Cardiac muscle cell (in vitro differentiated cells and primary cell): ENCODE data around the gene MMP24. TPM values are rescaled to one million over a fixed set of nuclear protein-coding genes. Genes with fewer than 3 reads are reported as not detected.

Experiments used
- DNase-seq, 2 donors: peaks; one replicate each; pipeline versions ENCODE4 v3.0.0 to v3.0.0-alpha.2; 2010 to 2017; ENCODE audit warnings: low read depth in 1 of 2, low spot score in 1 of 2
- H3K27ac ChIP-seq: fragments of 200-600 bp; sonication (generic); 2 replicates; pipeline ENCODE4 v1.5.1; 2016
- H3K27me3 ChIP-seq: fragments of 200-600 bp; sonication (generic); 2 replicates; pipeline ENCODE4 v1.6.0; 2016; ENCODE audit warnings: control low read depth
- H3K36me3 ChIP-seq: fragments of 200-600 bp; sonication (generic); 2 replicates; pipeline ENCODE4 v1.5.1; 2016; ENCODE audit warnings: control low read depth
- H3K4me1 ChIP-seq: fragments of 200-600 bp; sonication (generic); 2 replicates; pipeline ENCODE4 v1.8.1; 2017; ENCODE audit warnings: low read depth, mild to moderate bottlenecking, mixed run types
- H3K4me3 ChIP-seq: fragments of 200-600 bp; sonication (generic); 2 replicates; pipeline ENCODE4 v1.5.1; 2016; ENCODE audit warnings: mild to moderate bottlenecking
- H3K9me3 ChIP-seq: fragments of 200-600 bp; sonication (generic); 2 replicates; pipeline ENCODE4 v1.5.1; 2017; ENCODE audit warnings: low read depth, mild to moderate bottlenecking, control low read depth
- polyA plus RNA-seq: library from polyadenylated mRNA; unstranded; fragments of >200 nt; fragmentation: Nextera tagmentation; extraction: Ambion mirVana; gene quantifications from 2 replicates; pipeline ENCODE4 v1.2.1, GENCODE V29; 2016
- total RNA-seq: library from RNA; depleted of rRNA; stranded (reverse); fragments of >200 nt; gene quantifications from 2 replicates; pipeline ENCODE4 v1.2.3, GENCODE V29; 2016
- TF ChIP-seq, protein P1 (sequence below): IDR thresholded peaks from 2 replicates; pipeline ENCODE4 v1.5.1; 2012; ENCODE audit warnings: low read depth, mild to moderate bottlenecking, low read length

The MMP24 gene
- total and polyA plus RNA-seq, 2 experiments from 2014 or later = 5.9 to 8.9 TPM

GRCh38 chr20:35292504-35293285, 66.2 kb downstream of the MMP24 start:
- H3K27ac ChIP-seq = no peak overlapping the region
- no peak for DNase-seq
- no peaks in the 10 kb centered on the region for H3K27me3 ChIP-seq
- no peak overlapping the region for H3K4me3 ChIP-seq
- no peaks in the 10 kb centered on the region for H3K36me3 ChIP-seq
- no peaks in the 10 kb centered on the region for H3K9me3 ChIP-seq
- TF ChIP-seq, protein P1, sequence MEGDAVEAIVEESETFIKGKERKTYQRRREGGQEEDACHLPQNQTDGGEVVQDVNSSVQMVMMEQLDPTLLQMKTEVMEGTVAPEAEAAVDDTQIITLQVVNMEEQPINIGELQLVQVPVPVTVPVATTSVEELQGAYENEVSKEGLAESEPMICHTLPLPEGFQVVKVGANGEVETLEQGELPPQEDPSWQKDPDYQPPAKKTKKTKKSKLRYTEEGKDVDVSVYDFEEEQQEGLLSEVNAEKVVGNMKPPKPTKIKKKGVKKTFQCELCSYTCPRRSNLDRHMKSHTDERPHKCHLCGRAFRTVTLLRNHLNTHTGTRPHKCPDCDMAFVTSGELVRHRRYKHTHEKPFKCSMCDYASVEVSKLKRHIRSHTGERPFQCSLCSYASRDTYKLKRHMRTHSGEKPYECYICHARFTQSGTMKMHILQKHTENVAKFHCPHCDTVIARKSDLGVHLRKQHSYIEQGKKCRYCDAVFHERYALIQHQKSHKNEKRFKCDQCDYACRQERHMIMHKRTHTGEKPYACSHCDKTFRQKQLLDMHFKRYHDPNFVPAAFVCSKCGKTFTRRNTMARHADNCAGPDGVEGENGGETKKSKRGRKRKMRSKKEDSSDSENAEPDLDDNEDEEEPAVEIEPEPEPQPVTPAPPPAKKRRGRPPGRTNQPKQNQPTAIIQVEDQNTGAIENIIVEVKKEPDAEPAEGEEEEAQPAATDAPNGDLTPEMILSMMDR = no peak
- peaks cover 23% of the 10 kb centered on the region for H3K4me1 ChIP-seq

- no peak for DNase-seq
- TF ChIP-seq, protein P1 = no peak
- Histone ChIP-seq H3K27ac (no peak overlapping the region), H3K9me3 (no peaks in the 10 kb centered on the region), H3K27me3 (no peaks in the 10 kb centered on the region), H3K4me3 (no peak overlapping the region), H3K36me3 (no peaks in the 10 kb centered on the region), H3K4me1 (peaks cover 23% of the 10 kb centered on the region)
Observed at GRCh38 chr20:35293303-35294292, 67.1 kb downstream of the MMP24 start.

DNA sequence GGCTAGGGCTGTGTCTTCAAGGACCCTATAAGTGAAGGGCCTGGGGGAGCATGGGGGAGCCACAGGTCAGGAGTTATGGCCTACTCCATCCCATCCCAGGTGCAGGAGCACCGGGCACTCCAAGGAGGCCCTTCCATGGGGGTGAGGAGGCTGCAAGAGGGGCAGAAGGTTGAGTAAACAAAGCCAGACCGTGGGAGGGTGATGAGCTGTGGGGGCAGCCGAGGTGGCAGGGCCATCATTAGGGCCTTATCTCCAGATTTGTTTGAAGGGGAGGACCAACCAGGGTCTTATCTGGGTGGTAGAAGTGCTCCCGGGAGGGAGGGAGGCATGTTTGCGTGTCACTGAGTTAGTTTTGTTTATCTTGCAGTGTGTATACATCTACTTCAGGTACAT, 67.8 kb downstream of the MMP24 start:
- Histone ChIP-seq H3K27ac (no peak overlapping the region), H3K9me3 (no peaks in the 10 kb centered on the region), H3K36me3 (no peaks in the 10 kb centered on the region), H3K4me1 (peaks cover 23% of the 10 kb centered on the region), H3K27me3 (no peaks in the 10 kb centered on the region), H3K4me3 (no peak overlapping the region)
- DNase-seq = no peak
- TF ChIP-seq, protein P1 = no peak

- no peaks in the 10 kb centered on the region for H3K9me3 ChIP-seq
- TF ChIP-seq, protein P1 = no peak
Observed at GRCh38 chr20:35295058-35295457, 68.6 kb downstream of the MMP24 start.

GRCh38 chr20:35295674-35296073, 69.2 kb downstream of the MMP24 start:
- TF ChIP-seq, protein P1 = no peak
- Histone ChIP-seq H3K36me3 (no peaks in the 10 kb centered on the region), H3K27me3 (no peaks in the 10 kb centered on the region), H3K4me3 (no peak overlapping the region), H3K9me3 (no peaks in the 10 kb centered on the region), H3K4me1 (peaks cover 23% of the 10 kb centered on the region), H3K27ac (peak overlapping the region; percentile 1)
- DNase-seq = no peak

More at GRCh38 chr20:35295058-35295457, 68.6 kb downstream of the MMP24 start:
- no peak for DNase-seq
- Histone ChIP-seq H3K36me3 (no peaks in the 10 kb centered on the region), H3K4me1 (peaks cover 23% of the 10 kb centered on the region), H3K27me3 (no peaks in the 10 kb centered on the region), H3K4me3 (no peak overlapping the region), H3K27ac (no peak overlapping the region)
